ENCODE measurements around the gene TOMM7.
A peak's percentile ranks its signal among the peaks of the same experiment; 100 is the strongest.

The TOMM7 gene

GRCh38 chr7:22822486-22823141 lies at the start of gene TOMM7:
Gene TOMM7 (minus strand): TSS chr7:22822849. CDS start chr7:22822779, 70 bp downstream.
- TF ChIP-seq CTCF (conservative IDR thresholded peaks at IDR 0.05): peak; percentile 34
- H3K27ac ChIP-seq: peak within 1 kb of the TSS; percentile 86

DNA sequence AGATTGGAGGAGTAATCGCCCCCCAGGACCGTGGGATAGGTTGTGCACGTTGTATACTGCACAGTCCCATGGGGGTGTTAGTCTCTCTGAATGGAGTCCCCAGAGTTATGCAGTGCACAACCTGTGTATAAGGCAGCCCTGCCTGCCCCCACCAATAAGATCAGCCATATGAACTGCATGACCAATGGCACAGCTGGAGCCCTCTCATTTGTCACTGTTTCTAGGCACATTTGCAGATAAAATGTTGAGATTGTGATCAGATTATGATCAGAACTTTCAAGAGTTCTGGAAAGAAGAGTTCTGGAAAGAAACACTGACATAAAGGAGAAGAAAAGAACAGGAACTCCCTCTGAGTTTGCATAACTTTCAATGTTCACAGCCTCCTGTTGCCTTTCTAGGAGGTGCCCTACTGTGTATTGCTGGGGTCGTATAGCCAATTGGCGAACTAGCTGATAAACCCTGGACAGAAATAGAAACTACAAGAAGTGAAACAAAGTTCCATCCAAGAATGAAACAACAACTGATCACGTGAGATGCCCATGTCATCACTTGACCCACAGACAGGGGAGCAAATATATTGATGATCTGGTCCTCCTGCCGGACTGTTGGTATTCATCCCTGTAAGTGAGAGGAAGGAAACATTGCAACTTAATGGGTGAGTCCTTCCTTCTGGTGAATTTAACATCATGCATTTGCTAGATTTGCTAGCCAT lies 49.6 kb upstream of the TOMM7 start:
- H3K27ac ChIP-seq: no peak overlapping the region

GRCh38 chr7:22871661-22872060 lies 49.0 kb upstream of the TOMM7 start:
- no peak overlapping the region for H3K27ac ChIP-seq
- no peak for TF ChIP-seq CTCF (conservative IDR thresholded peaks at IDR 0.05)

More for the DNA sequence above, 49.6 kb upstream of the TOMM7 start:
- TF ChIP-seq CTCF (conservative IDR thresholded peaks at IDR 0.05): no peak

DNA sequence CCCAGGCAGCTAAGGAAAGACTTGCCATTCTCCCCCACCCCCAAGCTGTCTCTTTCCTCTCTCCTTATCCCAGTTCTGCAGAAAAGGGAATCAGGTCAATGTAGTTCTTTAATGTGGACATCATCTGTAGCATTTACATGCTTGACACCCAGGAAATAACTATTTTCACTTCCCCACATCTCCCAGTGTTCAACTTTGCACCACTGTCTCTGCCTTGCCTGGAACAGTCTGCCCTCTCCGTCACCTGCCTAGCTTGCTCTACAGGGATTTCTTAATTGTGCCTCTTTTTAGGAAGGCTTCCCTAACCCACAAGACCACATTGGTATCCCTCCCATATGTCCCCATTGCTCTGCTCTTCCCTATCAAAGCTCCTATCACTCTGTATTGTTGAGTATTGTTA lies 45.9 kb upstream of the TOMM7 start:
- no peak overlapping the region for H3K27ac ChIP-seq
- TF ChIP-seq CTCF (conservative IDR thresholded peaks at IDR 0.05): no peak

GRCh38 chr7:22867589-22867988 lies 44.9 kb upstream of the TOMM7 start:
- TF ChIP-seq CTCF (conservative IDR thresholded peaks at IDR 0.05): no peak
- H3K27ac ChIP-seq: no peak overlapping the region

GRCh38 chr7:22867003-22867402 lies 44.4 kb upstream of the TOMM7 start:
- TF ChIP-seq CTCF (conservative IDR thresholded peaks at IDR 0.05): no peak
- H3K27ac ChIP-seq: no peak overlapping the region

DNA sequence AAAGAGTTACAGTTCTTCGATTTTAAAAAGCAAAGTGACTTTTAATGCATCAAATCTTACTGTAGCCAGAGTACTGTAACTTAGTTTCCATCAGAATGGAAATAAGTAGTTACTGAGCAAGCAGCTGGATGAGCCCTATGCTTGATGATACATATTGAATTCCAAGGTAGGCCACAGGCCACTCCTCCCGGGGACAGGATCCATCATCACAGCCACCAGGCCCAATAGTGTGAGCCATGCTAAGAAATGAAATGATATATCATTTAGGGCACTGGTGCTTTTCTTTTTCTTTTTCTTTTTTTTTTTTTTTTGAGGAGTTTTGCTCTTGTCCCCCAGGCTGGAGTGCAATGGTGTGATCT lies 42.9 kb upstream of the TOMM7 start:
- TF ChIP-seq CTCF (conservative IDR thresholded peaks at IDR 0.05): no peak
- H3K27ac ChIP-seq: no peak overlapping the region

Data from VCaP (cell line).